Fibroblast of lung (primary cell): ENCODE results near the gene DKC1. TPM values are rescaled to one million over a fixed set of nuclear protein-coding genes. Genes with fewer than 3 reads are reported as not detected.
A peak's percentile ranks its signal among the peaks of the same experiment; 100 is the strongest.

Experiments
- DNase-seq, 2 donors: peaks; one replicate each; pipeline versions ENCODE4 v3.0.0 to v3.0.0-alpha.2; 2010; ENCODE audit warnings: low read depth in 2 of 2
- H2AFZ ChIP-seq: 2 replicates; pipeline ENCODE4 v1.5.1; 2012; ENCODE audit warnings: low read length, control low read depth, inconsistent platforms
- H3K27ac ChIP-seq: 2 replicates; pipeline ENCODE4 v1.5.1; 2011; ENCODE audit warnings: low read length, control low read depth; ENCODE audit not compliant: insufficient read depth
- H3K27me3 ChIP-seq: 2 replicates; pipeline ENCODE4 v1.5.1; 2011; ENCODE audit warnings: mild to moderate bottlenecking, low read length; ENCODE audit not compliant: control insufficient read depth, insufficient read depth
- H3K36me3 ChIP-seq: 2 replicates; pipeline ENCODE4 v1.5.1; 2011; ENCODE audit warnings: low read length; ENCODE audit not compliant: control insufficient read depth, insufficient read depth
- H3K4me1 ChIP-seq: 2 replicates; pipeline ENCODE4 v1.5.1; 2011; ENCODE audit warnings: low read length; ENCODE audit not compliant: control insufficient read depth, insufficient read depth; ENCODE audit errors: extremely low read depth
- H3K4me2 ChIP-seq: 2 replicates; pipeline ENCODE4 v1.5.1; 2011; ENCODE audit warnings: low read length, control low read depth; ENCODE audit not compliant: insufficient read depth; ENCODE audit errors: extremely low read depth
- H3K4me3 ChIP-seq, 4 experiments: fragments of 200-600 bp in 1 of 4; sonication (generic) in 1 of 4; replicated peaks in 1 of 4; 2 replicates each; pipeline ENCODE4 v1.5.1; 2011 to 2016; ENCODE audit warnings: low read length in 4 of 4, low read depth in 3 of 4, mild to moderate bottlenecking in 3 of 4, control low read depth in 2 of 4, inconsistent platforms in 1 of 4, mixed read lengths in 1 of 4; ENCODE audit not compliant: insufficient read depth in 1 of 4; ENCODE audit errors: control extremely low read depth in 1 of 4
- H3K79me2 ChIP-seq: 2 replicates; pipeline ENCODE4 v1.5.1; 2012; ENCODE audit warnings: mild to moderate bottlenecking, low read length, inconsistent platforms; ENCODE audit not compliant: control insufficient read depth, insufficient read depth
- H3K9ac ChIP-seq: 2 replicates; pipeline ENCODE4 v1.5.1; 2011; ENCODE audit warnings: mild to moderate bottlenecking, low read length, control low read depth; ENCODE audit not compliant: insufficient read depth
- H3K9me3 ChIP-seq: 2 replicates; pipeline ENCODE4 v1.5.1; 2012; ENCODE audit warnings: low read depth, low read length; ENCODE audit not compliant: control insufficient read depth, insufficient read depth
- H4K20me1 ChIP-seq: 2 replicates; pipeline ENCODE4 v1.5.1; 2011; ENCODE audit warnings: low read length; ENCODE audit not compliant: control insufficient read depth, insufficient read depth; ENCODE audit errors: extremely low read depth
- EZH2 ChIP-seq: IDR thresholded peaks from 2 replicates; pipeline ENCODE4 v1.5.1; 2012; ENCODE audit warnings: low read length, control low read depth, mild to moderate bottlenecking; ENCODE audit errors: missing control alignments
- polyA plus RNA-seq, 2 donors: library from polyadenylated mRNA; depleted of rRNA in 1 of 2; stranded (reverse) in 1 of 2; unstranded in 1 of 2; fragments of >200 nt; gene quantifications; 2 replicates each; pipeline ENCODE4 v1.2.1, GENCODE V29; 2011 to 2012; ENCODE audit warnings: missing spikeins in 1 of 2
- total RNA-seq: library from RNA; depleted of rRNA; stranded (reverse); fragments of >200 nt; gene quantifications from 2 replicates; pipeline ENCODE4 v1.2.1, GENCODE V29; 2014
- TF ChIP-seq, protein P1 (sequence below), 2 donors: IDR thresholded peaks in 1 of 2; conservative IDR thresholded peaks in 1 of 2; 1 replicate in 1 of 2; 2 replicates in 1 of 2; pipeline ENCODE4 v1.5.1; 2011 to 2012; ENCODE audit warnings: low read length in 2 of 2, control low read depth in 1 of 2, inconsistent platforms in 1 of 2, low read depth in 1 of 2, mild to moderate bottlenecking in 1 of 2

Gene DKC1
- total and polyA plus RNA-seq, 2 donors (not counting 1 experiment from before 2014, with no cell fraction given), result 30.2 to 42.4 TPM

DNA sequence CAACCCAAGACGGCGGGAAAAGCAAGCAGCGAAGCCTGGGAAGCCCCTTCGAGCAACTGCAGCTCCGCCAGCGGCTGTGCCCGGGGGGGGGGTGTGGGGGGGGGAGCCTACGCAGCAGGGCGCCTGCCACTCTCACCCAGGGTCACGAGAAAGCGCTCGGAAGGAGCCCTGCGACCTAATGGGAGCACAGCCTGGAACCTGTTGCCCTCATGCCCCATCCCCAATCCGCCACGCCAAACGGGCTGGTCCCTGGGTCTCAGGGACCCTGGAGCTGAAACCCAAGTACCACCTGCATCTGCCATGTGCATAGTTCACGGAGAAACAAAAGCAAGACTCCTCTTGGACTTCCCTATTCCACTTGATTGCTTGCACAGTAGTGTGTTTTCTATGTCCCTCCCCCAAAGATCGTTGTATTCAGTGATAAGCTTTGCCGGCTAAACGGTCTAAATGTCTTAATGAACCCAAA, 11.4 kb upstream of the DKC1 start:
- H3K27me3 ChIP-seq, result no peaks in the 10 kb centered on the region
- peak overlapping the region in 1 of 4 experiments; percentile 56 for H3K4me3 ChIP-seq
- no peak overlapping the region for H3K27ac ChIP-seq
- H3K9ac ChIP-seq, result no peak overlapping the region
- no peaks in the 10 kb centered on the region for H3K79me2 ChIP-seq
- DNase-seq, result no peak
- H2AFZ ChIP-seq, result no peak overlapping the region
- H3K9me3 ChIP-seq, result no peaks in the 10 kb centered on the region
- no peaks in the 10 kb centered on the region for H3K36me3 ChIP-seq
- no peaks in the 10 kb centered on the region for H4K20me1 ChIP-seq
- H3K4me1 ChIP-seq, result no peaks in the 10 kb centered on the region
- TF ChIP-seq, protein P1, sequence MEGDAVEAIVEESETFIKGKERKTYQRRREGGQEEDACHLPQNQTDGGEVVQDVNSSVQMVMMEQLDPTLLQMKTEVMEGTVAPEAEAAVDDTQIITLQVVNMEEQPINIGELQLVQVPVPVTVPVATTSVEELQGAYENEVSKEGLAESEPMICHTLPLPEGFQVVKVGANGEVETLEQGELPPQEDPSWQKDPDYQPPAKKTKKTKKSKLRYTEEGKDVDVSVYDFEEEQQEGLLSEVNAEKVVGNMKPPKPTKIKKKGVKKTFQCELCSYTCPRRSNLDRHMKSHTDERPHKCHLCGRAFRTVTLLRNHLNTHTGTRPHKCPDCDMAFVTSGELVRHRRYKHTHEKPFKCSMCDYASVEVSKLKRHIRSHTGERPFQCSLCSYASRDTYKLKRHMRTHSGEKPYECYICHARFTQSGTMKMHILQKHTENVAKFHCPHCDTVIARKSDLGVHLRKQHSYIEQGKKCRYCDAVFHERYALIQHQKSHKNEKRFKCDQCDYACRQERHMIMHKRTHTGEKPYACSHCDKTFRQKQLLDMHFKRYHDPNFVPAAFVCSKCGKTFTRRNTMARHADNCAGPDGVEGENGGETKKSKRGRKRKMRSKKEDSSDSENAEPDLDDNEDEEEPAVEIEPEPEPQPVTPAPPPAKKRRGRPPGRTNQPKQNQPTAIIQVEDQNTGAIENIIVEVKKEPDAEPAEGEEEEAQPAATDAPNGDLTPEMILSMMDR (conservative IDR thresholded peaks at IDR 0.05 in 1 of 2, IDR thresholded peaks at IDR 0.05 in 1 of 2; ENCODE audit: low read depth in 1 of 2, low read length in 2 of 2), result no peak
- no peak for TF ChIP-seq EZH2
- H3K4me2 ChIP-seq, result no peak overlapping the region

DNA sequence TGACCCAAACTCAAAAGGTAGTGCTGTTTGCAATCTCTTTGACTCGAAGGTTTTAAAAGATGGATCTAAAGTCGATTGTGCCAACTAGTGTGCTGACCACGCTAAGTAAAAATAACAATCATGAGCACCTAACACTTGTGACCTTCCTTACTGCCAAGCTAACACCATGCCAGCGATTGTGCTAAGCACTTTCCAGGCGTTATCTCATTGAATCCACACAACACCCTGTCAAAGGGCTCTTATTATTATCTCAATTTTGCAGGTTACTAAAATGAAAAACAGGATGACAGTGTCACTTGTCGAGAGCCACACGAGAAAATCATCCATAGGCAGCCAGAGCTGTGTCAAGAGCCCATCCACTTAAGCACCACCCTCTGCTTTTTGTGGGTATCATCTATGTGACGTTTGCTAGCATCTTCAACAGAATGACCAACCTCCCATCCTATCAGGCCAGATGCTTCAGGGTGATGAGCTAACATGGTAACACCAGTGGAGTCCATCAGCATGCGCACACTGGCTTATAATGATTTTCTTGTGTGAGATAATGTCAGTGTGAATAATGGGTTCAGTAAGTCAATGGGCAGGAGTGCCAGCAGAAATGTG, 10.9 kb upstream of the DKC1 start:
- Histone ChIP-seq H3K27me3 (no peaks in the 10 kb centered on the region), H3K4me3 (no peak overlapping the region), H3K9ac (no peak overlapping the region), H3K4me1 (no peaks in the 10 kb centered on the region), H2AFZ (no peak overlapping the region), H3K9me3 (no peaks in the 10 kb centered on the region), H3K36me3 (no peaks in the 10 kb centered on the region), H4K20me1 (no peaks in the 10 kb centered on the region), H3K79me2 (no peaks in the 10 kb centered on the region), H3K27ac (no peak overlapping the region), H3K4me2 (no peak overlapping the region)
- no peak for TF ChIP-seq EZH2
- TF ChIP-seq, protein P1 (conservative IDR thresholded peaks at IDR 0.05 in 1 of 2, IDR thresholded peaks at IDR 0.05 in 1 of 2; ENCODE audit: low read depth in 1 of 2, low read length in 2 of 2), result no peak
- DNase-seq, result no peak

DNA sequence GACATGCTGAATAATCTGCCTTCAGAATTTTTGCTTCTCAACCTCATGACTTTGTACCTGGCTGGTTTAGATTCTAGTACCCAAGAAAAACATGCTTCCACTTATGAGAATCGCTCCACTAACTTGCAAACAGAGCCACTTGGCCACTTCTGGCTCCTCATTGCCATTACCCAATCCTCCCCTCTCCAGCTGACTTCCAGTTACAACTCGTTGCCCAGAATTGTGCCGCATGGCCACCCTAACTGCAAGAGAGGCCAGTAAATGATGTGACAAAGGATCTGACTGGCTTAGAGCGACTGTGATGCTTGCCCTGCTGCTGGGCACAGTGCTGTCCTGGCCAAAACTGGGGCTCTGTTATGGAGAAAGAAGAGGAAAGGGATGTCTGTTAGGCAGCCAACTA, 4.0 kb upstream of the DKC1 start:
- Histone ChIP-seq H3K4me3 (no peak overlapping the region), H3K9me3 (no peaks in the 10 kb centered on the region), H3K27me3 (no peaks in the 10 kb centered on the region), H2AFZ (no peak overlapping the region), H3K9ac (no peak overlapping the region), H4K20me1 (no peaks in the 10 kb centered on the region), H3K4me2 (no peak overlapping the region), H3K36me3 (no peaks in the 10 kb centered on the region), H3K4me1 (no peaks in the 10 kb centered on the region), H3K27ac (no peak overlapping the region), H3K79me2 (peaks cover 8% of the 10 kb centered on the region)
- no peak for DNase-seq
- TF ChIP-seq, protein P1 (conservative IDR thresholded peaks at IDR 0.05 in 1 of 2, IDR thresholded peaks at IDR 0.05 in 1 of 2; ENCODE audit: low read depth in 1 of 2, low read length in 2 of 2), result no peak
- no peak for TF ChIP-seq EZH2
